SK-N-SH (cell line): ENCODE results near the gene SYNE1.

Experiments
- EP300 ChIP-seq, 2 experiments: IDR thresholded peaks; 2 replicates each; pipeline versions ENCODE4 v1.4.0 to v1.6.1; 2012; ENCODE audit warnings: borderline replicate concordance in 1 of 2, low read depth in 1 of 2, low read length in 1 of 2
- JUND ChIP-seq: IDR thresholded peaks from 2 replicates; pipeline ENCODE4 v1.4.0; 2012
- MXI1 ChIP-seq: IDR thresholded peaks from 2 replicates; pipeline ENCODE4 v1.6.1; 2012; ENCODE audit warnings: mild to moderate bottlenecking, low read depth, low read length, improper control_type of control experiment
- TCF12 ChIP-seq: IDR thresholded peaks from 2 replicates; pipeline ENCODE4 v1.4.0; 2012
- TF ChIP-seq, protein P1 (sequence below): fragments of 200-600 bp; sonication (generic); IDR thresholded peaks from 2 replicates; pipeline ENCODE4 v1.6.1; 2017; ENCODE audit warnings: antibody characterized with exemption, mild to moderate bottlenecking, moderate library complexity
- TF ChIP-seq, protein P2 (sequence below): fragments of 150-350 bp; IDR thresholded peaks from 2 replicates; pipeline ENCODE4 v1.6.1; 2016; ENCODE audit warnings: mild to moderate bottlenecking, low read depth, low read length

DNA sequence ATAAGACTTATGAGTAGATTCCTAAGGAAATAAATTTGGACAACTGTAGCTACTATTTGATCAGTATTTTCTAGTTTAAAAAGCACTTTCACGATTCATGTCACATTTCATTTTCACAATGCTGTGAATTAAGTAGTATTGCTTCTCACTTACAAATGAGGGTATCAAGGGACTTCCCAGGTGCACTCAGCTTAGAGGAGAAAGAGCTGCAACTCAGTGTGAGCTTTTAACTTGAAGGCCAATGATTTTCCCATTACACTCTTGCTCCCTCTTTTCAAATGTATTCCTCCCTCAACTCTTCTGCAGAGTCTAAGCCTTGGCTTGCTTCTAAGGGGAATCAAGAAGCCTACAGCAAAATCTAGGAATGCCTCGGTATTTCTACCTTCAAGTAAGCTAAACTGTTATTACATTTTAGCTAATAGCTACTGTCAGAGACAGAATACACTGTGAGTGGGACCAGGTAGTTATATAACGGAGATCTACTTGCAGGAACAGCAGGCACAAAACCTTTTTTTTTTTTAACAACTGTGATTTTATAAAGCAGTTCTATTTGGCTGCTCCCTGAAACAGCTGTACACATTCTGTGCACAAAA, 339.0 kb downstream of the SYNE1 start:
- TF ChIP-seq EP300 (IDR thresholded peaks at IDR 0.05; ENCODE audit: borderline replicate concordance in 1 of 2, low read depth in 1 of 2, low read length in 1 of 2) (no peak), TCF12 (no peak), MXI1 (no peak), JUND (no peak)
- TF ChIP-seq, protein P1, sequence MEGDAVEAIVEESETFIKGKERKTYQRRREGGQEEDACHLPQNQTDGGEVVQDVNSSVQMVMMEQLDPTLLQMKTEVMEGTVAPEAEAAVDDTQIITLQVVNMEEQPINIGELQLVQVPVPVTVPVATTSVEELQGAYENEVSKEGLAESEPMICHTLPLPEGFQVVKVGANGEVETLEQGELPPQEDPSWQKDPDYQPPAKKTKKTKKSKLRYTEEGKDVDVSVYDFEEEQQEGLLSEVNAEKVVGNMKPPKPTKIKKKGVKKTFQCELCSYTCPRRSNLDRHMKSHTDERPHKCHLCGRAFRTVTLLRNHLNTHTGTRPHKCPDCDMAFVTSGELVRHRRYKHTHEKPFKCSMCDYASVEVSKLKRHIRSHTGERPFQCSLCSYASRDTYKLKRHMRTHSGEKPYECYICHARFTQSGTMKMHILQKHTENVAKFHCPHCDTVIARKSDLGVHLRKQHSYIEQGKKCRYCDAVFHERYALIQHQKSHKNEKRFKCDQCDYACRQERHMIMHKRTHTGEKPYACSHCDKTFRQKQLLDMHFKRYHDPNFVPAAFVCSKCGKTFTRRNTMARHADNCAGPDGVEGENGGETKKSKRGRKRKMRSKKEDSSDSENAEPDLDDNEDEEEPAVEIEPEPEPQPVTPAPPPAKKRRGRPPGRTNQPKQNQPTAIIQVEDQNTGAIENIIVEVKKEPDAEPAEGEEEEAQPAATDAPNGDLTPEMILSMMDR = no peak
- TF ChIP-seq, protein P2, sequence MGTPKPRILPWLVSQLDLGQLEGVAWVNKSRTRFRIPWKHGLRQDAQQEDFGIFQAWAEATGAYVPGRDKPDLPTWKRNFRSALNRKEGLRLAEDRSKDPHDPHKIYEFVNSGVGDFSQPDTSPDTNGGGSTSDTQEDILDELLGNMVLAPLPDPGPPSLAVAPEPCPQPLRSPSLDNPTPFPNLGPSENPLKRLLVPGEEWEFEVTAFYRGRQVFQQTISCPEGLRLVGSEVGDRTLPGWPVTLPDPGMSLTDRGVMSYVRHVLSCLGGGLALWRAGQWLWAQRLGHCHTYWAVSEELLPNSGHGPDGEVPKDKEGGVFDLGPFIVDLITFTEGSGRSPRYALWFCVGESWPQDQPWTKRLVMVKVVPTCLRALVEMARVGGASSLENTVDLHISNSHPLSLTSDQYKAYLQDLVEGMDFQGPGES = no peak
